ENCODE results near the gene PRTG. TPM values are rescaled to one million over a fixed set of nuclear protein-coding genes. Genes with fewer than 3 reads are reported as not detected.

PRTG gene
- 0.40 and 0.62 TPM in 2 replicates for total RNA-seq

DNA sequence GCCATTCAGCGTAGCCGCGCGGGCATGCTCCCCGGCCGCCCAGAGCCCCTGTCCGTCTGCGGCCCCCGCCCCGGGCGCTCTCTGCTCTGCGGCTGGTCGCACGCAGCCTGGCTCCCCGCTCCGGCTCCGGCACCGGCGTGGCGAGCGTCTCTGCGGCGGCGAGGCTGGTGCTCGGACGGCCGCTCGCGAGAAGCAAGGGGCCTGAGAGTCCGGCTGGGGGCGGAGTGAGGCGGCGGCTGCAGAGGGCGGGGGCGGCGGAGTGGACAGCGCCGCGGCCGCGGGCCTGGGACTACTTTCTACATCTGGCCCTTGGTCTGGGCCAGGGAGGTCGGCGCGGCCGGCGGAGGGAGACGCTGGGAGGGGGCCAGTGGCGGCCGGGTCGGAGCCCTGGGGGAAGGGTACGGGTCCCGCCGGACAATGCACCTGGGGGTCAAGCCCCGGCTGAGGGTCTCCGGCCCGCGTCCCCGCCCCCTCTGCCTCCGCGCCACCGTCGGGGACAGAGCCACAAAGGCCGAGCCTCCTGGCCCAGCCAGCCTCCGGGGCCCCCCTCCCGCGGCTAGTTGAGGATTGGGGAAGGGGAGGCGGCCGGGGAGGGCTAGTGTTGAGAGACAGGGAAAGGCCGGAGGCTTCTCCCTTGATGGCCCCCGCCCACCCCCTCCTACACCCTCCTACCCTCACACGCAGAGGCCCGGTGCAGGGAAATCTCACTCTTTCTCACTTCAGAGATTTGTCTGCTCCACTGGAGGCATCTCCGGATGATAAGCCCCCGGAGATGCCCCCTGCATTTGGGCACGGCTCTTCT is at the start of gene PRTG:
PRTG (minus strand) TSS at position 226 of the 802 bp plus-strand sequence; CDS start at position 5, 221 bp downstream.

GRCh38 chr15:55588070-55588814 is 154.7 kb downstream of the PRTG start, which contains the start of gene PYGO1:
TSS of gene PYGO1 (minus strand) at chr15:55588345. CDS start at chr15:55587883, 462 bp downstream.

Other genes starting within 250 kb of the PRTG start
- 1.7 and 1.8 TPM in 2 replicates for gene DNAAF4, start 234.9 kb downstream of the PRTG start, total RNA-seq
- 4.4 and 7.0 TPM in 2 replicates for gene PYGO1, start 154.8 kb downstream of the PRTG start, total RNA-seq

Measured in aortic smooth muscle cell (primary cell).